Measurements from ENCODE around the gene CNOT11.

Gene CNOT11

DNA sequence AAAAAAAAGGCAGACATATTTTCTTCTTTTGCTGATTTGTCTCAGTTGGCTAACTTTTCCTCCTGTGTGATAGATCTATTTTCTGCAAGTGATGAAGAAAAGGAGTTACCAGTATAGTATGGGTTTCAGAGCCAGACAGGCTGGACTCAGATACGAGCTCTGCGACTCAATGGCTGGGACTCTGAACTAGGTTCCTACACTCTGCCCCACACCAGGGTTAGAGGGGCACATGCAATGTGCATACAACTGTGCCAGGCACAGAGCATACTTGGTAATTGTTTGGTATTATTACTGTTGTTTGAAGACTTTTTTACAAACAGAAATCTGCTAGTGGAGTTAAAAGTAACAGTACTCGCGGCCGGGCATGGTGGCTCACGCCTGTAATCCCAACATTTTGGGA lies 34.0 kb downstream of the CNOT11 start:
- no peak overlapping the region for H3K4me3 Mint-ChIP-seq
- peaks cover 58% of the 10 kb centered on the region for H3K36me3 Mint-ChIP-seq (ENCODE audit: low read depth)
- H3K27ac Mint-ChIP-seq = peak overlapping the region; percentile 21
- H3K27me3 Mint-ChIP-seq = no peaks in the 10 kb centered on the region
- H3K4me1 Mint-ChIP-seq (ENCODE audit: low read depth) = peaks cover 5% of the 10 kb centered on the region
- no peaks in the 10 kb centered on the region for H3K9me3 Mint-ChIP-seq

DNA sequence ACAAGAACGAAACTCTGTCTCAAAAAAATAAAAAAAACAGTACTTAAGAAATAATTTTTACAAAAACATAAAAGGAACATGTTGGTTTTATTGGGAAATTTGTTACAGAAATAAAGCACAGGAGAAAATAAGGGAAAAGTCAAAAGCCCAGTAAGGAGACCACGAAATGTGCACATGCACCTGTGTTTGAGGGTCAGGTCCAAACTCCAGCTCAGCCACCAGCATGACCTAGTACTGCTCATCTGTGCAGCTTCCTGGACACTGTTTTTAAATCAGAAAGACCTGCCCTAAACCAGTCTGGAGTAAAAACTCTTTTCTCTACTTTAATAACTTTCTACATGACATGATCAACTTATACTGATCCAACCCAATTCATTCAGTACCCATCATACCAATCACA lies 34.6 kb downstream of the CNOT11 start:
- Mint-ChIP-seq H3K9me3 (no peaks in the 10 kb centered on the region), H3K4me3 (no peak overlapping the region), H3K27ac (no peak overlapping the region), H3K27me3 (no peaks in the 10 kb centered on the region), H3K36me3 (ENCODE audit: low read depth) (peaks cover 52% of the 10 kb centered on the region), H3K4me1 (ENCODE audit: low read depth) (peaks cover 5% of the 10 kb centered on the region)

DNA sequence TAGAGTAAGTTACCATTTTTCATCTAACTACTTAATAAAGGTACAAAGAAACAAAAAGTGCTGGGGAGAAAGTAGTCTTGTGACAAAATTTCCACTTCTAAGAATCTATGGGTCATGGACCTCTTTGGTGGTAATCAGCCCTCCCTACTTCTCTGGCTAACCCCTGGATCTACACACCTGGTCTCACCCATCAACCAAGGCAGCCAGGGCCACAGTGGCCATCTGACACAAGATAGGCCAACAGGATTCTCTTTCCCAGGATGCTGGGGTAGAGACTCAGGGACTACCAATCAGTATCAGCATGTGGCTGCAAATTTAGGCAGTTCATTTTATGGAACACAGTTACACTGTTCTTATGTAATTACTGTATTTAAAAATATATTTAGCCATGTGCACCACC lies 38.0 kb downstream of the CNOT11 start:
- H3K27ac Mint-ChIP-seq = no peak overlapping the region
- H3K4me1 Mint-ChIP-seq (ENCODE audit: low read depth) = peaks cover 5% of the 10 kb centered on the region
- no peaks in the 10 kb centered on the region for H3K9me3 Mint-ChIP-seq
- H3K27me3 Mint-ChIP-seq = no peaks in the 10 kb centered on the region
- H3K36me3 Mint-ChIP-seq (ENCODE audit: low read depth) = peaks cover 47% of the 10 kb centered on the region
- no peak overlapping the region for H3K4me3 Mint-ChIP-seq

DNA sequence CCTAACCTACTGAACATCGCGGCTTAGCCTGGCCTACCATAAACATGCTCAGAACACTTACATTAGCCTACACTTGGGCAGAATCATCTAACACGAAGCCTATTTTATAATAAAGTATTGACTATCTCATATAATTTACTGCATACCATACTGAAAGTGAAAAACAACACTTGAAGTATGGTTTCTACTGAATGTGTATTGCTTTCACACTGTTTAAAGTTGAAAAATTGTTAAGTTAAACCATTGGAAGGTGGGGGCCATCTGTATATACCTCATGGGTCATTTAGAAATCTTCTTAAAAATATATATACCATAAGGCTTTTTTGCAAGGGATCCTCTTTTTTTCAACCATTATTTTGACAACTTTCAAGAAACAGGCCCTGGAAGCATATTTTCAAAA lies 39.3 kb downstream of the CNOT11 start:
- Mint-ChIP-seq H3K36me3 (ENCODE audit: low read depth) (peaks cover 45% of the 10 kb centered on the region), H3K9me3 (no peaks in the 10 kb centered on the region), H3K4me1 (ENCODE audit: low read depth) (peaks cover 15% of the 10 kb centered on the region), H3K27me3 (no peaks in the 10 kb centered on the region), H3K4me3 (no peak overlapping the region), H3K27ac (no peak overlapping the region)

DNA sequence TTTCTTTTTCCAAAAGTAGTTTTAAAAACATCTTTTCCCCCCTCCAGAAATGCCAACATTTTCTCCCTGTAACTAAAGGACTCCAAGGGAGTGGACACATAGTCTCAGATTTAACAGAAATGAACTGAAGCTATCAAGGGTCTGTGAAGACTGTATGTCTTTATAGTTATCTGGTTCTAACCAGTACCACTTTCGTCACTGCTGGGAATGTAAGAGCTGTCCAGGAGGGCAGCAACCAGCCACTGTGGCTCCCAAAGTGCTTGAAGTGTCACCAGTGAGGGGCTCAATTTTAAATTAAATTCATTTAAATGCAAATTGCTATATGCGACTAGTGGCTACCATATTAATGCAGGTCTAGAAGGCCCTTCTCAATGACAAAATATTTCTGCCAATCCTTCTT lies 40.9 kb downstream of the CNOT11 start:
- peaks cover 45% of the 10 kb centered on the region for H3K36me3 Mint-ChIP-seq (ENCODE audit: low read depth)

DNA sequence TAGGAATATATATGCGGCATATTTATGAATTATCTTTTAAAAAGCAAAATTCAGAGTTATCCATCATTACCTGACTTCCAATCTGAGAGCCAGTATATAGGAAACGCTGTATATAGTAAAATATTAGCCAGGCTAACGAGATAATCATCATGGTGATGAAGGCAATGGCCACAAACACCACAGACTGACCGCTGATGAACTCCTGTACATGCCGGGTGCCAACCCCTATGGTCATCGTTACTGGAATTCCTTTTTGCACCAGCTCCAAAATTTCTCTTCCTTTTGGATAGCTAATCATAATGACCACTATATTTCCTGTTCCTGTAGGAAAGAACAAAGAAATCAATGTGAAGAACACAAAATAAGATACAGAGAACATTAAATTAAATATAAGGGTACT lies 42.2 kb downstream of the CNOT11 start:
- H3K9me3 Mint-ChIP-seq = no peaks in the 10 kb centered on the region
- peaks cover 45% of the 10 kb centered on the region for H3K36me3 Mint-ChIP-seq (ENCODE audit: low read depth)
- no peak overlapping the region for H3K27ac Mint-ChIP-seq
- H3K4me3 Mint-ChIP-seq = no peak overlapping the region
- H3K27me3 Mint-ChIP-seq = no peaks in the 10 kb centered on the region
- H3K4me1 Mint-ChIP-seq (ENCODE audit: low read depth) = peaks cover 35% of the 10 kb centered on the region

More for the DNA sequence above, 40.9 kb downstream of the CNOT11 start:
- Mint-ChIP-seq H3K9me3 (no peaks in the 10 kb centered on the region), H3K27me3 (no peaks in the 10 kb centered on the region), H3K27ac (no peak overlapping the region), H3K4me1 (ENCODE audit: low read depth) (peaks cover 27% of the 10 kb centered on the region), H3K4me3 (no peak overlapping the region)

DNA sequence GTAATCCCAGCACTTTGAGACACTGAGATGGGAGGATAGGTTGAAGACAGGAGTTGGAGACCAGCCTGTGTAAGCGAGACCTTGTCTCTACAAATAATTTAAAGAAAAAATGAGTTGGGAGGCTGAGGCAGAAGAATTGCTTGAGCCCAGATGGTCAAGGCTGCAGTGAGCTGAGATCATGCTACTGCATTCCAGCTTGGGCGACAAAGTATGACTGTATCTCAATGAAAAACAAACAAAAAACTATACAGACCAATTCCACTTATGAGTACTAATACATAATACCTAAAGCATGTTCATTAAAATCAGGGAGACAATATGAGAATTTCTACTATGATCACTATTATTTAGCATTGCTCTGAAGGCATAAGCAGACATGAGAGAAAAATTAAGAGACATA lies 43.2 kb downstream of the CNOT11 start:
- Mint-ChIP-seq H3K9me3 (no peaks in the 10 kb centered on the region), H3K4me1 (ENCODE audit: low read depth) (peaks cover 44% of the 10 kb centered on the region), H3K36me3 (ENCODE audit: low read depth) (peaks cover 45% of the 10 kb centered on the region), H3K4me3 (no peak overlapping the region), H3K27ac (no peak overlapping the region), H3K27me3 (no peaks in the 10 kb centered on the region)

DNA sequence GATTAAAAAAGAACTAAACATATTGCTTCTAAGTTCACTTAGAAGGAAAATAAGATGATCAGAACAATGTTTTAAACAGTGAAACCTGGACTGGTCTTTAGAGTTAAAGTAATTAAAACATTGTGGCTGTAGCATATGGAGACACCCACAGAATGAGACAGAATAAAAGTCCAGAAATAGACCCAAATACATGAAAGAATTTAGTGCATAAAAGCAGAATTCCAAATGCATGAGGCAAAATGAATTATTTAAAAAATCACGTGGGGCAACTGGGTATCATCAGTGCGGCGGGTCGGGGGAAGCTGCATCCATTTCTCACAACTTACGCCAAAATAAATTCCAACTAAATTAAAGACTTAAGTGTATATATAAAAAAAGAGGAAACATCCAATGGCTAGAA lies 43.7 kb downstream of the CNOT11 start:
- Mint-ChIP-seq H3K27me3 (no peaks in the 10 kb centered on the region), H3K4me3 (no peak overlapping the region), H3K36me3 (ENCODE audit: low read depth) (peaks cover 45% of the 10 kb centered on the region), H3K4me1 (ENCODE audit: low read depth) (peaks cover 48% of the 10 kb centered on the region), H3K9me3 (no peaks in the 10 kb centered on the region), H3K27ac (no peak overlapping the region)

DNA sequence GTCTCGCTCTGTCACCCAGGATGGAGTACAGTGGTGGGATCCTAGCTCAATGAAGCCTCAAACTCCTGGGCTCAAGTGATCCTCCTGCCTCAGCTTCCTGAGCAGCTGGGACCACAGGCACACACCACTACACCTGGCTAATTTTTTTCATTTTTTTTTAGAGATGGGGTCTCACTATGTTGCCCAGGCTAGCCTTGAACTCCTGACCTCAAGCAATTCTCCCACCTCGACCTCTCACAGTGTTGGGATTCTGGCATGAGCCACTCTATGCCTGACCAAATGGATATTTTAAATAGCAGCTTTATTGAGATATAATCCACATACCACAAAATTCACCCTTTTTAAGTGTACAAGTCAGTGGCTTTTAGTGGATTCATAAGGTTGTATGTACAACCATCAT lies 44.7 kb downstream of the CNOT11 start:
- Mint-ChIP-seq H3K36me3 (ENCODE audit: low read depth) (peaks cover 55% of the 10 kb centered on the region), H3K9me3 (no peaks in the 10 kb centered on the region), H3K4me3 (no peak overlapping the region), H3K27ac (no peak overlapping the region), H3K4me1 (ENCODE audit: low read depth) (peaks cover 56% of the 10 kb centered on the region), H3K27me3 (no peaks in the 10 kb centered on the region)

DNA sequence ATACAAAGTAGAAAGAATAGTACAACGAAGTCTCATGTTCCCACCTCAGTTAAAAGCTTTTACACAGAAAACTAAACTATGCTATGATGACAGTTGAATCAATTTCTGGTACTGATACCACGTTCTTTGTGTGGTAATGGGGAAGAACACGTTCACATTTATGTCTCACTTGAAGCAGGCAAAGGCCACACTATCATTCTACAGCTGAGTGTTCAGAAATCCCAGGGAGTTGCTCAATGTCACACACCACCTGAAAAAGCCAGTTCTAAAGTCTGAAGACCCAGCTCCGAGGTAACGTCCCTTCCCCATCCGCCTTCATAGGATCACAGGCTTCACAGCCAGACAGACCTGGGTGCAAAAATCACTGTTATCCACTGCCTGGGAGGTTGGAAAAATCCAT lies 46.9 kb downstream of the CNOT11 start:
- H3K36me3 Mint-ChIP-seq (ENCODE audit: low read depth) = peaks cover 52% of the 10 kb centered on the region
- H3K9me3 Mint-ChIP-seq = no peaks in the 10 kb centered on the region
- H3K4me1 Mint-ChIP-seq (ENCODE audit: low read depth) = peaks cover 75% of the 10 kb centered on the region
- no peak overlapping the region for H3K4me3 Mint-ChIP-seq
- H3K27ac Mint-ChIP-seq = no peak overlapping the region
- H3K27me3 Mint-ChIP-seq = no peaks in the 10 kb centered on the region

DNA sequence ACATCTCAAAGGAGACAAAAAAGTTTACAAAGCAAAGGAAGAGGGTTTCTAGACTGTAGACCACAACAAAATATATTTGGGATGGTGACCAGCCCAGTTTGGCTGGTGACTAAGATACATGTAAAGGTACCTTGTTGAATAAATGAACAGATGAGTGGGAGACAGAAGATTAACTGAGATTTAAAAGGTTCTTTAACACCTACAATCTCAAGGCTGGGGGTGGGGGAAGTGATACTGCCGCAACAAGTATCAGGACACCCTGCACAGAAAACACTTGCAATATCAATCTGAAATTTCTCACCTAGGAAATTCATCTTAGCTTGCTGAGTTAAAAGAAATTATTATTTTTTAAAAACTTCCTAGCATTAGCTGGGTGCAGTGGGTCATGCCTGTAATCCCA lies 47.5 kb downstream of the CNOT11 start:
- Mint-ChIP-seq H3K36me3 (ENCODE audit: low read depth) (peaks cover 48% of the 10 kb centered on the region), H3K27me3 (no peaks in the 10 kb centered on the region), H3K4me3 (peak overlapping the region; percentile 11), H3K9me3 (no peaks in the 10 kb centered on the region), H3K27ac (peak overlapping the region; percentile 17), H3K4me1 (ENCODE audit: low read depth) (peaks cover 81% of the 10 kb centered on the region)

DNA sequence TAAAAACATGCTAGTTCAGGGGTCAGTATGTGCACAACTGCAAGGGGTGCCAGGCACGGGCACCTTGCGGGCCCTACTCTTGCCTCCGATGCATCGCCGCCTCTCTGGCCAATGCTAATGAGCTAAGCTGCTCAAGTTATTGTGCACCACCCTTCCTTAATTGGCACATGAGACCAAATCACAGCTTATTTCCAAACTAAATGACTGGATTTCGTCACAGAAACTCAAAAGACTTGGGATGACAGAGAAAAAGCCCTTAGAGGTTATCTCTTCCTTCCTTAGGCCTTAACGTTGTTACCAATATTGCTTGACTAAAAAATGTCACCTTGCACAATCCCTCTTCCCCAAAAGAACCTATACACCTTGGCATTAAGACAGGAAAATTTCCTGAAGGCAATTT lies 48.1 kb downstream of the CNOT11 start:
- Mint-ChIP-seq H3K4me3 (no peak overlapping the region), H3K9me3 (no peaks in the 10 kb centered on the region), H3K4me1 (ENCODE audit: low read depth) (peaks cover 87% of the 10 kb centered on the region), H3K27ac (no peak overlapping the region), H3K36me3 (ENCODE audit: low read depth) (peaks cover 54% of the 10 kb centered on the region), H3K27me3 (no peaks in the 10 kb centered on the region)

DNA sequence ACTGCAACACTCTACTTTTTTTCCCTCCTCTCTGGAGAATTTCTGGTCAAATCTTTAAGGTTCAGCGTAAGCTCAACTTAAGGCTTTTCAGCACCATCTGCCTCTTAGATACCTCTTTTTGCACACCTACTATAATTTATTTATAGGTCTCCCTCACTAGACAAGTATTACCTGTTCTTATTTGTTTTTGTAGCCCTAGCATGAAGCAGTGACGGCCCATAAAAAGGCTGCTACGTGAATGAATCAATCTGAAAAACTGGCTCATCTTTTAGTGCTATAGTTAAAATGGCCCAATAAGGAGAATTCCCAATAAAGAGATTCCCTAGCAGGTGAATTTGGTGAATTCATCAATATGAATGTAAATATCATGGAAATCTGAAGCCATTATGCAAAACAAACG lies 49.3 kb downstream of the CNOT11 start:
- H3K9me3 Mint-ChIP-seq = no peaks in the 10 kb centered on the region
- H3K27me3 Mint-ChIP-seq = no peaks in the 10 kb centered on the region
- no peak overlapping the region for H3K27ac Mint-ChIP-seq
- H3K4me3 Mint-ChIP-seq = no peak overlapping the region
- peaks cover 57% of the 10 kb centered on the region for H3K36me3 Mint-ChIP-seq (ENCODE audit: low read depth)
- H3K4me1 Mint-ChIP-seq (ENCODE audit: low read depth) = peaks cover 89% of the 10 kb centered on the region

DNA sequence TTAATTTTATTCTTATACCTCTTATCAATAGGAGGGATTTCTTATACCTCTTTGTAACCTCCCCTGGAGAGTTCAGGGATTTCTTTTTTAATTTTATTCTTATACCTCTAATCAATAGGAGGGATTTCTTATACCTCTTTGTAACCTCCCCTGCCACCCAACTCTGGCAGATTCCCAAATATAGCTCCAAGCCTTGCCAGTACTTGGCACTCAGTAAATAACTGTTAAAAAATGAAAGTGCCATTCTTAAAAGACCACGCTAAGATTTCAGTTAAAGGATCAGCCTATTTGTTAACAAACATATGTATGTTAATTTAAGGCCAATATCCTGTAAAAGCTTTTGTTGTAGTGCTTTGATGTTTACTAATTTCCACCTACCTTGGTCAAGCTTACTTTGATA lies 51.0 kb downstream of the CNOT11 start:
- Mint-ChIP-seq H3K4me3 (no peak overlapping the region), H3K36me3 (ENCODE audit: low read depth) (peaks cover 50% of the 10 kb centered on the region), H3K27me3 (no peaks in the 10 kb centered on the region), H3K4me1 (ENCODE audit: low read depth) (peaks cover 85% of the 10 kb centered on the region), H3K9me3 (no peaks in the 10 kb centered on the region), H3K27ac (no peak overlapping the region)

DNA sequence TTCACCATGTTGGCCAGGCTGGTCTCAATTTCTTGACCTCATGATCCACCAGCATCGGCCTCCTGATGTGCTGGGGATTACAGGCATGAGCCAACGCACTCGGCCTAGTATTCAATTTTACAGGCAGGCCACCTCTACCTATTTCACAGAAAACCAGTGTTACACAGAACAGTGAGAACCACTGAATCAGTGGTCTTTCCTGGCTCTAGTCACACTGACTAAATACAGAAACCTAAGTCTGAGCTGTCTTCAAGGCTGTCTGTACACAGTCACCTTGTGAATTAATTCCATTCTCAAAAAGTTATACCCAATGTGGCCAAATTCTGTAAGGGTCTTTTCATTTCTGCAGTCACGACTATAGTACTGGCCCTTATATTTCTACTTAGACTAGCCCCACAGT lies 52.3 kb downstream of the CNOT11 start:
- Mint-ChIP-seq H3K27me3 (no peaks in the 10 kb centered on the region), H3K4me1 (ENCODE audit: low read depth) (peaks cover 86% of the 10 kb centered on the region), H3K4me3 (peak overlapping the region; percentile 95), H3K36me3 (ENCODE audit: low read depth) (peaks cover 45% of the 10 kb centered on the region), H3K27ac (peak overlapping the region; percentile 98), H3K9me3 (no peaks in the 10 kb centered on the region)

DNA sequence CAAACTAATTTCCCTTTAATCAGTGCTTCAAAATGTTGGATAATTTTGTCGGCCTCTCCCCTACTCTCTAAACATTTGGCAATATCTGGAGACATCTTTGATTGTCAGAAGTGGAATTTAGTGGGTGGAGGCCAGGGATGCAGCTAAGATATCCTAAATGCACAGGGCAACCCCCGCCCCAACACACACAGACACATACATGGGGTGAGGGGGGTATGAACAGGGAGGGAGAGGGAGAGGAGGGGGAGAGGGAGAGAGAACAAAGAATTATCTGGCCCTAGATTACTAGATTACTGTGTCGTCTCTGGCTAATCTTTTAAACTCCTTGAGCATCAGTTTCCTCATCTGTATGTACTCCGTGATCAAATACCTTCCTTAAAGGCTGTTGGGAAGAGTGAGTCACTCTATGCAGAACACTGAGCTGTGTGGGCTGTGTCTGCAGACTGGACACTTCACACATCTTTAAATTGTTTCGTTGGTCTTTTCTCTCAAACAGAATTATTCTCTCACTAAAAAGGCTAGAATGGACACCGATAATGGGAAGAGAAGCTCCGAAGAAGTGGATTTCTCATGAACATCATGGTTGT lies 52.9 kb downstream of the CNOT11 start:
- Mint-ChIP-seq H3K36me3 (ENCODE audit: low read depth) (peaks cover 45% of the 10 kb centered on the region), H3K27ac (peak overlapping the region; percentile 98), H3K9me3 (no peaks in the 10 kb centered on the region), H3K27me3 (no peaks in the 10 kb centered on the region), H3K4me1 (ENCODE audit: low read depth) (peaks cover 88% of the 10 kb centered on the region), H3K4me3 (peak overlapping the region; percentile 95)
